AG09309 (cell line): Measurements from ENCODE around the gene HSPB9.
A peak's percentile ranks its signal among the peaks of the same experiment; 100 is the strongest.

Experiments used
- DNase-seq: peaks from one replicate; pipeline ENCODE4 v3.0.0-alpha.2; 2010; ENCODE audit warnings: low read depth
- H3K4me3 ChIP-seq: 2 replicates; pipeline ENCODE4 v1.5.1; 2011; ENCODE audit warnings: mild to moderate bottlenecking, low read depth, low read length, moderate library complexity; ENCODE audit not compliant: control insufficient read depth
- CTCF ChIP-seq: IDR thresholded peaks from 2 replicates; pipeline ENCODE4 v1.5.1; 2011; ENCODE audit warnings: mild to moderate bottlenecking, low read depth, low read length, inconsistent platforms; ENCODE audit not compliant: insufficient read depth, control insufficient read depth; ENCODE audit errors: missing control alignments

HSPB9 gene

GRCh38 chr17:42094375-42095069 is 28.1 kb upstream of the HSPB9 start:
- TF ChIP-seq CTCF: no peak
- DNase-seq: no peak
- H3K4me3 ChIP-seq: no peak overlapping the region

GRCh38 chr17:42096360-42097111 is 26.1 kb upstream of the HSPB9 start:
- TF ChIP-seq CTCF: no peak
- H3K4me3 ChIP-seq: no peak overlapping the region
- no peak for DNase-seq

- H3K4me3 ChIP-seq: no peak within 1 kb of the TSS
- DNase-seq: no peak
- no peak for TF ChIP-seq CTCF
Measured at GRCh38 chr17:42097691-42098631, 24.6 kb upstream of the HSPB9 start, which contains the start of gene ZNF385C. Gene ZNF385C, minus strand, starts transcription at chr17:42098473. Its CDS starts 35,417 bp downstream, at chr17:42063056.

GRCh38 chr17:42098730-42099399 is 23.7 kb upstream of the HSPB9 start:
- TF ChIP-seq CTCF: no peak
- no peak overlapping the region for H3K4me3 ChIP-seq
- DNase-seq: no peak

- H3K4me3 ChIP-seq: no peak overlapping the region
- DNase-seq: no peak
- peak; percentile 91 for TF ChIP-seq CTCF
Measured at GRCh38 chr17:42101513-42102292, 20.9 kb upstream of the HSPB9 start.
